HG02981 (cell line): Measurements from ENCODE around the gene ULBP3.
"Not testable (repeated sequence)": the region's sequence is repeated elsewhere in the genome, so short reads cannot be mapped to it uniquely, and the experiment has no call there.

Source experiments
- ATAC-seq: cut with Tn5 transposase; IDR thresholded peaks from one replicate; pipeline ENCODE4 v1.9.1; 2021; ENCODE audit warnings: mild to moderate bottlenecking, moderate library complexity; ENCODE audit not compliant: unreplicated experiment

ULBP3 gene

DNA sequence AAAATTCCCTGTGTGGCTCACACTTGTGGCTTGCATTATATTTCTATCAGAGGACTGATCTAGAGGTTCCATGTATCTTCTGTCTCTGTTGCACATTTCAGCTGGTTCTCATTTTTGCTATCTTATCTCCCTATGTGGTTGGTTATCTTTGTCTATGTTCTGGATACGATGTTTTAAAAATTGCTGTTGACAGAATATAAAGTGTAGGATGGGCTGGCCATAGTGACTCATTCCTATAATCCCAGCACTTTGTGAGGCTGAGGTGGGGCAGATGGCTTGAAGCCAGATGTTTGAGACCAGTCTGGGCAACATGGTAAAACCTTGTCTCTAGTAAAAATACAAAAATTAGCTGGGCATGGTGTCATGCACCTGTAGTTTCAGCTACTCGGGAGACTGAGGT lies 9.9 kb upstream of the ULBP3 start:
- ATAC-seq: no peak

DNA sequence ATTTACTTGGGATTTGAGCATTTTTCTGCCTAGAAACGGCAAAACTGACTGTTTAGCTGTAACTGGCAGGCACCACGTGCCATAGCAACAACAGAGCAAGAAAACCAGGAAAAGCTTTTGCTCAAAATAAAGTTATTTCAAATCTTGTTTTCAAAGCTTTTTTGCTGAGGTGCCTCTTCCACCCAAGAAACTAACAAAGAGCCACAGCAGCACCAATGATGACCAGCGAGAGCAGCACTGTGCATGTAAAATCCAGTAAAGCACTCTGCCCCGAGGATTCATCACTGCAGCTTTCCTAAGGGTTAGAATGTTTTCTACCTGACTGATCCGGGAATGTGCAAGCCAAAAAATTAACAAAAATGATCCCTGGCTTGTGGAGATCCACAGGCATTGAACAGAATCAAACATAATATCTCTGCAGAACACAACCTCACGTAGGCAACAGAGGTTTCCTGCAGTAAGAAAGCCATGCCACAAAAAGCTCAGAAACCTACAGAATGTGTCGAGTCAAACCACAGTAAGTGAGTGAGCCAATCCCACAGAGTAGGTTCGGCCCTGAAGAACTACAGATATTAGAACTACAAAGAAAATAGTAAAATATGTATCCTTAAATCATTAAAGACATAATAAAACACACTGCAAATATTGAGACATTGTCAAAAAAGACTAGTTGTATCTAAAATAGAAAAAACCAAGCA lies 7.4 kb upstream of the ULBP3 start:
- no peak for ATAC-seq

DNA sequence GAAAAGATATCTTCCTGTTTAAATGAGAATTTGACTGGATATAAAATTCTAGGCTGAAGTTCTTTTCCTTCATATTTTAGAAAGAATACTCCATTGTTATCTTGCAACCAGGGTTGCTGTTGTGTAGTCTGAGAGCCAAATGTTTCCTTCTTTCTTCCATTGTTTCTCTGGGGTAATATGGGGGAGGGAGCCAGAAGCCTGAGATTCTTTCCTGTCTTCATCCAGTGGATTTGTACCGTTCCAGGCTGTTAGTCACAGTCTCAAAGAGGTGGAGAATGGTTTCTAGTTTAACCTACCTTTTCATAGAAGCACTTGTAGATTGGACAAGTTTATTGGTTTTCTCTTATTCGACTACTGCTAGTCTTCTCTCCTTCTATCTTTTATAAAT lies 6.1 kb upstream of the ULBP3 start:
- no peak for ATAC-seq

DNA sequence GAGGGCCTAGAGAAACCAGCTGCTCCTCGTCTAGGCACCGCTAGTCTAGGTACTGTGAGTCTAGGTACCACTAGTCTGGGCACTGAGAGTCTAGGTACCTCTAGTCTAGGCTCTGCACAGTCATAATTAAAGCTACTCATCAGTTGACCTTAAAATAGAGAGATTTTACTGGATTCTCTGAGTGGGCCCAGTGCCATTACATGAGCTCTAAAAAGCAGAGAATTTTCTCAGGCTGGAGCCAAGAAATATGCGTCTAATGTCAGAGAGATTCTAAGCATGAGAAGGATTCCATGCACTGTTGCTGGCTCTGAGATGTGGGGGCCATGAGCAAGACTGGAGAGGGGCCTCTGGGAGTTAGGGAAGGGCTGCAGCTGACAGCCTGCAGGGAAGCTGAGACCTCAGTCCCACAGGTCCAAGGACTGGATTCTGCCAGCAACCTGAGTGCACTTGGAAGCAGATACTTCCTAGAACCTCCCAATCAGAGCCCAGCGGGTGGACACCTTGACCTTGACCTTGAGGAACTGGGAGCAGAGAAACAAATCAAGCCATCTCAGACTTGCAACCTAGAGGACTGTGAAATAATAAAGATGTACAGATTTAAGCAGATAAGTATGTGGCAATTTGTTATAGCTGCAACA lies 5.6 kb upstream of the ULBP3 start:
- ATAC-seq: not testable (repeated sequence)

DNA sequence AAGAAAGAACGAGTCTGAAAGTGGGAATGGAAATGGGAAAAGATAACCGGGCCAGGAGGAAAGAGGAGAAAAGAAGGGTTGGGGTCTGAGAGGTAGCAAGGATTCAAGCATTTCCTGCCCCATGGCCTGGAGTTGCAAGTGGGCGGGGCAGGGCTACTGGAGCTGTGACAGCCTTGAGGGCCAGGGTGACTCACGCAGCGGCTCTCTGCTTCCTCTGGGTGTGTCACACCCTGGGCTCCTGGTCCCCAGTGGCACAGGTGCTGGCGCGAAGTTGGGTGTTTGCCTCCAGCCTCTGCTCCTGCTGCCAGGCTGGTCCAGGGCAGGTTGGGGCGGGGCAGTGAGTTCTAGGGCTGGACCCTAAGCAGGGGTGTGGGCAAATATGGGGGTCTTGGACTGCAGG lies 3.3 kb upstream of the ULBP3 start:
- no peak for ATAC-seq

DNA sequence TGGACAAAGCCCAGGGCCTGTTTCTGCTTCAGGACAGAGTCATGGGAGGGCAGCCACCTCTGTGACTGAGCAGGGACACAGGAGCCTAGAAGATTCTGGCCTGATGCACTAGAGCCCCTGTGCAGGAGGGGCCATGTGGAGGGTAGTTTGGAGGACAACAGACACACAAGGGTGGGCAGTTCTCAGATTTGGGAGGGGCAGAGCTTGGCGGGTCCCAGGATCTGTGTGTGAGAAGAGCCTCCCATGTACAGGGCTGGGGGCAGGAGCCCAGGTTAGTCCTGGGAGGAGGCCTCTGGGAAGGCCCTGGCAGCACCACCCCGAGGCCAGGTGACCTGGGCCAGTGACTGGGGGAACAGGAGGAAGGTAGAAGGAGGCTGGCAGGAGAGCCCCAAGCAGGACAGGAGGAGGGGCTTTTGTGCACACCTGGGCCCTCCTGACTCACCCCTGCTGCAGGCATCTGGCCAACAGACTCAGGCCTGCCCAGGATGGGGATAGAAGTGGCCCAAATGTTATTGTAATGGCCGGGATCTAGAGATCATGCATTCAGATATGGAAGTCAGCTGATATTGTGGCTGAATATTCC lies 1.4 kb upstream of the ULBP3 start:
- no peak for ATAC-seq

DNA sequence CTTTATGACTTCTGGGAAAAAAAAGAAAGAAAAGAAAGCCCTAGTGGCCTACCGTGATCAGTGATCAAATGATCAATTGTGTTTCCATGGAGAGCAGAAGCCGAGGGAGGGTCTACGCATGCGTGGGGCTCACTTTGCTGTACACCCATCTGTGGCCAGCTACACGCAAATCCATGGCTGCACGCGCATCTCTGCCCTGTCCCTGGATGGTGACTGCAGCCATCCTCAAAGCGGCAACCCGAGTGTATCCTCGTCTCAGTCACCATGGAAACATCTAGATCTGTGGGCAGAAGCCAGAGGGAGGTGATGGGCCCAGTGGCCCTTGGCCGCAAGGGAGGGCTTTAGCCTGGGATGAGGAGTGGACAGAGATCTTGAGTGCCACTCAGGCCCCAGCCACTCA lies 785 bp upstream of the ULBP3 start:
- no peak for ATAC-seq

DNA sequence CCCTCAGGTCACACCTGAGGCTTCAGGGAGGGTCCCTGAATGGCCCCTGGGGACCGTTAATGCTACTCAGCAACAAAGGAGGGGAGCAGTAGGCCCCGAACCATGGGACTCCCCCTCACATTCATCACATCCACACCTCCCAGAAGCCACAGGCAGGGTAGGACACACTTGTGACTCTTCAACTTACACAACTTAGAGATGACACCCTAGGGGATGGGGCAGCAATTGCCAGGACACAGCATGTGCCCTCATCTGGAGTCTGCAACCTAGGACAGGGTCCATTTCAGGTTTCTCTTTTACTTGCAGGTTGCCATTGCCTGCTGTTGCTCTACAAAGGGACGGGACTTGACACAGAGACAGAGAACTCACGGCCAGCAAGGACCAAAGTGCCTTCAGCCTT lies 770 bp downstream of the ULBP3 start:
- ATAC-seq: no peak

DNA sequence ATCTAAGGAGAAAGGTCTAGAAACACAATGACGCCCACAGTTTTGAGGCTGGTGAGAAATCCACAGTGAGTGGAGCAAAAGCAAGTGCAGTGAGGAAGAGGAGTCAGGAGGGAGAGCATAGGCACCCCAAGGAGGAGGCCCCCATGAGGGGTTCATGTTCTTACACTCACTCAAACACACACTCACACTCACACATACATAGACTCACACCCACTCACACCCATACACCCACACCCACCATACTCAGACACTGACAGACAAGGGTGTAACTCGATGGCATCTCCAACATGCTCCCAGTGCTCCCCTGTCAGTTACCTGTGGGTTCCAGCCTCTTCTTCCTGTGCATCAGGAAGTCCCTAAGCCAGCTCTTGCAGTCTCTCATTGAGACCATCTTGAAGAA lies 3.8 kb downstream of the ULBP3 start:
- no peak for ATAC-seq

DNA sequence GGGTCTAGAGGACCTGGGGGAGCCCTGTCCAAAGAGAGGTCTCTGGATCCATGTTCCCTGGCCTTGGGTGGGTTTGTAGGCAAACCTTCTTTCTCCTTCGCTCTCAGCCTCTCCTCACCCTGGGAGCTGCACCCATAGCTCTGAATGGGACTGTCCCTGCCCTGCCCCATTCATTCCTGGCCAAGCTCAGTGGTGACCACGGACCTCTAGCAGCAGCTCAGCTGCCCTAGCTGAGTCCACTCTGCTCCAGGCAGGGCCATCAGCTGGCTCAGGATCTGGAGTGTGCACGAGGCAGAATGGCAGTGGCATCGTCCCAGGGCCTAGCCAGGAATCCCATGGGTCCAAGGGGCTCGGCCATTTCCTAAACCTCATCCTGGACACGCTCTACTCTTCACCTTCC lies 5.3 kb downstream of the ULBP3 start:
- ATAC-seq: no peak

DNA sequence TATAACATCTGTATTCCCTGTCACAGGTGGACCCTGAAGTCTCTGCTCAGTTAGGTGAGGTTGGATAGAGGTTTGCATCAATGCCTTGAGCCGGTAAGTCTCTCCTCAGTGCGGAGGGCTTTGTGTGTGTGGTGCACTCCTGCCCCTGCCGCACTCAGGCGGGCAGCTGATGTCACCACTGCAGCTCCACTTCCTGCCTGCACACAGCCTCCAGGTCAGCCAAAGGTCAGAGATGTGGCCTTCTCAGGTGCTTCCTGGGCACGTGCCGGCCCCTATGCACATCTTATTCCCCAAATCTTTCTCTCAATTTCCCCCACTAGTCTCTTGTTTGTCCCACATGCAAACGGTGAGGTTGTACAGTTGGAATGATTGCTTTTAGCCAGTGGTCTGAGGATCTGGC lies 8.9 kb downstream of the ULBP3 start:
- ATAC-seq: not testable (repeated sequence)

DNA sequence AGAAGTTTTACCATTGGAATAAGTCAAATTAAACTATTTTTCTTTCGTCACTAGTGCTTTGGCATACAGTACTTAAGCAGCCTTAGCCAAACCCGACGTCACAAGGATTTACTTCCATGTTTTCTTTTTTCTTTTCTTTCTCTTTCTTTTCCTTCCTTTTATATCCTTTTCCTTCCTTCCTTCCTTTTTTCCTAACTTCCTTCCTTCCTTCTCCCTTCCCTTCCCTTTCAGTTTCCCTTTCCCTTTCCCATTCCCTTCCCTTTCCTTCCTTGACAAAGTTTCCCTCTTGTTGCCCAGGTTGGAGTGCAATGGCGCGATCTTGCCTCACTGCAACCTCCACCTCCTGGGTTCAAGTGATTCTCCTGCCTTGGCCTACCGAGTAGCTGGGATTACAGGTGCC lies 9.9 kb downstream of the ULBP3 start:
- no peak for ATAC-seq

DNA sequence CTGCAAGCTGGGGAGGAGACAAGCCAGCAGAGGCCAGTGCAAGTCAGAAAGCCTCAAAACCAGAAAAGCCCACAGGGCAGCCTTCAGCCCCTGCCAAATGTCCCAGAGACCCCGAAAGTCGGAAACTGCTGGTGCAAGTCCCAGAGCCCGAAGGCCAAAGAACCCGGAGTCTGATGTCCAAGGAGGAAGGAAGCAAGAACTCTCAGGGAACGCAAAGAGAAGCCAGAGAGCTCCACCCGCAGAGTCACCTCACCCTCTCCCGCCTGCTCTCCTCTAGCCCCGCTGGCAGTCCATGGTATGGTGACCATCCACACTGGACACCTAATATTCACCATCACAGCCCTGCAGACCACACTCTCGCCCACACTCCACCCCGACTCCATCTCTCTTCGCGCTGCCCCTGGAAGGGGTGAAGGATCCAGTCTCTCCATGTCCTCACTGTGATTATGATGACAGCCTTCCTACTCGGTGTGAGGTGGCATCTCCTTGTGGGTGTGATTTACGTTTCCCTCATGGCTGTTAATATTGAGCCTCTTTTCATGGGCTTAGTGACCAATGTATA lies 10.6 kb downstream of the ULBP3 start:
- no peak for ATAC-seq

DNA sequence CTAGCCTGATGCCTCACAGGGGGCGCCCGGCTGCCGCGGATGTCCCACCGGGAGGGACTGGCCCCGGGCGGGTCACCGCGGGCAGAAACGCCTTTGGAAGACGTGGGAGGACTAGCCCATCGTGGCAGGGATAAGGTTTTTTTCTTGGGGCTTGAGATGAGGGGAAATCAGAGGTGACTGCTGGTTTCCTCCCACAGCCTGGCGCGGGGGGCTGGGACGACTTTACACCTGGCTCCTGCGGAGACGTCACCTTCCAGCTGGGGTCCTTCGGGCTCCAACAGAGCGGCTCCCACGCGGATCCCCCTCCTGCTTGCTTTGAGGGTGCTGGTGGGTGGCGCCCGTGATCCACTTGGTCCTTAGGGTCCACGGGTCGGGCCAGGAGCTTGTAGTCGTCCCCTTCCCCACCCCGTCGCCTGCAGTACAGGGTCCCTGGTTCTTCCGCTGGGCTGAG lies 11.4 kb downstream of the ULBP3 start:
- ATAC-seq: no peak

DNA sequence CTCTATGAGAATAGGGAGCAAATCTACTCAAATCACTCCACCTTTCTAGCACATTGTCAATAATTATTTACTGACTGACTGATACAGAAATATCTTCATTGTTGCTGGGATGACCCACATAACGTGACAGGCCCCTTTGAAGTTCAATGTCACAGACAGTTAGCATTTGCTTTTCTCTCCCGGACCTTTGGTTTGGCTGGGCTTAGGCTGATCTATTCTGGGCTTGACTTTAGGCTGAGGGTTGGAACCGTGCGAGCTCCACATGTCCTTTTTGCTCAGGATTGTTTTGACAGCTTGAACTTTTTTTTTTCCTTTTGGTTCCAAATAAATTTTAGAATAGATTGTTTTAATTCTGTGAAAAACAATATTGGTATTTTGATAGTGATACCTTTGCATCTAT lies 12.0 kb downstream of the ULBP3 start:
- no peak for ATAC-seq

DNA sequence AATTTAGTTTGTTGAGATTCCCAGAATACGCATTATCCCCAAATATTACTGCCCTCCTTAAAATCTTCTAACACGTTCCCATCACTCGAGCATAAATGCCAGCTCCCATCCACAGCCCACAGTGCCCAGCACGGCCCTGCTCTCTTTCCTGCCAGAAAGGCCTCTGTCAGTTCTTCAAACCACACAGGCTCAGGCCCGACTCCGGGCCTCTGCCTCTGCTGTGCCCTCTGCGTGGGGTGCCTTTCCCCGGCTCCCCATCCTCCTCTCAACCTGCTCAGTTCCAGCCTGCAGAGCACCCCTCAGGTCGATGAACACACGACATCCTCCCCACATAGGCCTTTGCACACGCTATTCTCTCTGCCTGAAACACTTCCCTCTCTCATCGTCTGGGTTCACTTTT lies 12.8 kb downstream of the ULBP3 start:
- no peak for ATAC-seq

DNA sequence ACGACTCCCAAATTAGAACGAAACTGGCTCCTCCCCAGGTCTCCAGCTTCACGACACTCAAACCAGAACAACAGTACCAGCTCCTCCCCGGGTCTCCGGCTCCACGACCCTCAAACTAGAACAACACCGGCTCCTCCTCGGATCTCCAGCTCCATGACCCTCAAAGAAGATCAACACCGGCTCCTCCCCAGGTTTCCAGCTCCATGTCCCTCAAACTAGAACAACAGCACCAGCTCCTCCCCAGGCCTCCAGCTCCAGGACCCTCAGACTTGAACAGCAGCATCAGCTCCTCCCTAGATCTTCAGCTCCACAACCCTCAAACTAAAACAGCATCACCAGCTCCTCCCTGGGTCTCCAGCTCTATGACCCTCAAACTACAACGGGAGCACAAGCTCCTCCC lies 13.8 kb downstream of the ULBP3 start:
- ATAC-seq: no peak

DNA sequence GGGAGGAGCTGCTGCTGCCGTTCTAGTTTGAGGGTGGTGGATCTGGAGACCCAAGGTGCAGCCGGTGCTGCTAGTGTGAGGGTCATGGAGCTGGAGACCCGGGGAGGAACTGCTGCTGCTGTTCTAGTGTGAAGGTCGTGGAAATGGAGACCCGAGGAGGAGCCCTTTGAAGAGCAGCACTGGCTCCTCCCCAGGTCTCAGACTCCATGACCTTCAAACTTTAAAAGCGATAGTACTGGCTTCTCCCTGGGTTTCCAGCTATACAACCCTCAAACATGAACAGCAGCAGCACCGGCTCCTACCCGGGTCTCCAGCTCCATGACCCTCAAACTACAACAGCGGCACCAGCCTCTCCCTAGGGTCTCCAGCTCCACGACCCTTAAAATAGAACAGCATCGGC lies 15.5 kb downstream of the ULBP3 start:
- no peak for ATAC-seq

DNA sequence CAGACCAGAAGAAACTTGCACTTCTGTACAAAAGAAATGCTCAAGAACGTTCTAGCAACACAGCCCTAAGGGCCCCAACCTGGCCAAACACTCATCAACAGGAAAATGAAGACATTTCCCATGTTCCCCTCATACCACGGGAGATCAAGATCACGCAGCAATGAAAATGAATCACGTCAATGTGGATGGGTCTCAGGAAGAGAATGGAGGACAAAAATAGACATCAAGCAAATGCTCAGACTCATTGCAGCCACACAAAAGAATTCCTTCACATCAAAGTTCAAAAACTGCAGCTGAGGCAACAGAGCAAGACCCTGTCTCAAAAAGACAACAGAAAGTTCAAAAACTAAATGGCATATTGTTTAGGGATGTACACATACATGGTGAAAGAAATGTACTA lies 18.1 kb downstream of the ULBP3 start:
- ATAC-seq: no peak

DNA sequence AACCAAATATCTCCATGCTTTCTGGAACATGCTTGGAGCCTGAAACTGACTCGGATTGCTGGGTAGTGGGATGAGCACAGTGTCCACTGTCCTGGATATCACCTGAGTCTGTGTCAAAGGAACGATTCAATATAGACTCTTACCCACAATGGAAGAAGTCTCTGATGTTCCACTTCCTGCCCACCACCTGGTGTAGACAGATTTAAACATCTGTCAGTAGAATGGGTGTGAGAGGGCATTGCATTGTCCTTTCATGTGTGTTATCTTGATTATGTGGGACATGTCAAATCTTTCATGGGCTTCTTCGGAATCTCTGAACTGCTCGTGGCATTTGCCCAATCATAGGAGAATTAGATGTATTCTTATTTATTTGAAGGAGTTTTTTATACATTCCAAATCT lies 20.8 kb downstream of the ULBP3 start:
- no peak for ATAC-seq

DNA sequence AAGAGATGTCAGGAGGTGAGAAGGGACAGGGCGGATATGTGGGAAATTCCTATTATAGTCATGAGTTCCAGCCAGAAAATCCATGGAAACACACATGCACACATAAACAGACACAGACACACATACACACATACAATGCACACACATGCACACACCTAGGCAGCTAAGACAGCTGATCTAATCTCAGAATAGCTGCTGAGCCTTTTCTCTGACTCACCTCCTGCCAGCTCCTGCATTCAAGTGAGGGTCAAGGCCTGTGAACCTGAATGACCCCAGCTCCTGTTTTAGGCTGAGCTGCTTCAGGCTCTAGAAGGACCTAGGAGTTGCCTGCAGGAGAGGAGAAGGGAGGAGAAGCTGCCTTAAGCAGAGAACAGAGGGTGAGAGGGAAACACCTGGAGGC lies 22.0 kb downstream of the ULBP3 start:
- ATAC-seq: no peak

DNA sequence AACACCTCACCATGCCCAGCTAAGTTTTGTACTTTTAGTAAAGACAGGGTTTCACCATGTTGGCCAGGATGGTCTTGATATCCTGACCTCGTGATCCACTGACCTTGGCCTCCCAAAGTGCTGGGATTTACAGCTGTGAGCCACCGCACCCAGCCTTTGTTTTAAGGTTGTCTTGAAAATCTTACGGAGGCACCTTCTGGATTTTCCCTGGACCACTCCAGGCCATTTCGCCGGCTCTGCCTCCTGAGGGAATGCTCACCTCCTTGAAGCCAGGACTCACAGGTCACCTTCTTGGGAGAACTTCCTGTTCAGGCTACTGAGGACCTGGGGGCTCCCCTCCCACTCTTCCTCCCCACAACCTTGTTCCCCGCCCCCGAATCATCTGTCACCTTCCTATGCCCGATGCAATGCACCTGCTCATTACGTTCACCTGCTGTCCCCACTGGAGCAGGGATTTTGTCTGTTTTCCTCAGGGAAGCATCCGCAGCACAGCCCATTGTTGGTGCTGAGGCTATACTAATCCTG lies 24.2 kb downstream of the ULBP3 start:
- ATAC-seq: no peak
